ENCODE data around the gene CBFA2T2.
"Not testable (repeated sequence)": the region's sequence is repeated elsewhere in the genome, so short reads cannot be mapped to it uniquely, and the experiment has no call there.

DNA sequence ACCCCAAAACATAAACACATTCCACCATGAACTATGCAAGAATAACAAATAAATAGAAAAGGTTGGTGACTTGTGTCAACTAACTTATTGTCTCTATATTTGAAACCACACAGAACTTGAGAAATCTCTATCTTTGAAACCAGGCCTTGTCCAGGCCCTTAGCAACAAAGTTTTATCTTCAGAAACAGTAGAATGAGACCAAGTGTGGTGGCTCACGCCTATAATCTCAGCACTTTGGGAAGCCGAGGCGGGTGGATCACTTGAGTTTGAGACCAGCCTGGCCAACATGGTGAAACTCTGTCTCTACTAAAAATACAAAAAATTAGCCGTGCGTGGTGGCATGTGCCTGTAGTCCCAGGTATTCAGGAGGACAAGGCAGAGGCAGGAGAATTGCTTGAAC lies 6.7 kb upstream of the CBFA2T2 start:
- TF ChIP-seq POLR2A, CTCF, EP300 (IDR thresholded peaks at IDR 0.05): not testable (repeated sequence)
